Ishikawa (cell line): ENCODE results near the gene GRIK2.

Experiments
- CEBPB ChIP-seq: IDR thresholded peaks from 2 replicates; pipeline ENCODE4 v1.6.1; 2012
- EP300 ChIP-seq: IDR thresholded peaks from 2 replicates; pipeline ENCODE4 v1.6.1; 2012; ENCODE audit warnings: borderline replicate concordance
- MAX ChIP-seq: IDR thresholded peaks from 2 replicates; pipeline ENCODE4 v1.6.1; 2012
- RAD21 ChIP-seq: IDR thresholded peaks from 2 replicates; pipeline ENCODE4 v1.6.1; 2012; ENCODE audit warnings: low read depth
- REST ChIP-seq: IDR thresholded peaks from 2 replicates; pipeline ENCODE4 v1.6.1; 2012; ENCODE audit warnings: low read depth, mild to moderate bottlenecking
- TAF1 ChIP-seq: IDR thresholded peaks from 2 replicates; pipeline ENCODE4 v1.6.1; 2012; ENCODE audit warnings: low read depth, mild to moderate bottlenecking

- no peak for TF ChIP-seq TAF1
- TF ChIP-seq REST, result no peak
- no peak for TF ChIP-seq MAX
- no peak for TF ChIP-seq EP300
- no peak for TF ChIP-seq RAD21
- no peak for TF ChIP-seq CEBPB
Observed at GRCh38 chr6:101716810-101717209, 323.3 kb downstream of the GRIK2 start.
